HG02623 (cell line): ENCODE results near the gene NDST1.

ENCODE experiments used
- ATAC-seq: cut with Tn5 transposase; IDR thresholded peaks from one replicate; pipeline ENCODE4 v1.9.1; 2021; ENCODE audit warnings: moderate library complexity; ENCODE audit not compliant: unreplicated experiment

NDST1 gene

GRCh38 chr5:150601491-150602345 lies 93.8 kb downstream of the NDST1 start:
- ATAC-seq, result no peak

DNA sequence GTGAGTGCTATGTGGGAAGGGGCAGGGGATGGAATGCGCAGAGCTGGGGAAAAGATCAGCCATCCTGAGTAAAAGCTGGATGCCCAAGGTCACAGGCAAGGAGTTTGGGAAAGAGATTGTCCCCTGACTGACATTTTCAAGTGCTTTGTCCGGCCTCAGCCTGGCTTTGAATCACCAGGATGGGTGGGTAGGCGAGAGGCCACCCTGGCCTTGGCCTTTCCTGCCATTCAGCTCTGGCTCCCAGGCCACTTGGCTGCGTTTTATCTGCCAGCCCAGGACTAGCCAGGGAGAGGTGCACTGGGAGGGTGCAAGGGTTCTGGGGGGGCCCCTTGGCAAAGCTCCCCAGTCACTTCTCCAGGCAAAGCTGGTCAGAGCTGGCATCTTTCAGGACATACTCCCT lies 95.1 kb downstream of the NDST1 start:
- ATAC-seq, result no peak

- ATAC-seq, result no peak
Measured at GRCh38 chr5:150603491-150603890, 95.6 kb downstream of the NDST1 start.

DNA sequence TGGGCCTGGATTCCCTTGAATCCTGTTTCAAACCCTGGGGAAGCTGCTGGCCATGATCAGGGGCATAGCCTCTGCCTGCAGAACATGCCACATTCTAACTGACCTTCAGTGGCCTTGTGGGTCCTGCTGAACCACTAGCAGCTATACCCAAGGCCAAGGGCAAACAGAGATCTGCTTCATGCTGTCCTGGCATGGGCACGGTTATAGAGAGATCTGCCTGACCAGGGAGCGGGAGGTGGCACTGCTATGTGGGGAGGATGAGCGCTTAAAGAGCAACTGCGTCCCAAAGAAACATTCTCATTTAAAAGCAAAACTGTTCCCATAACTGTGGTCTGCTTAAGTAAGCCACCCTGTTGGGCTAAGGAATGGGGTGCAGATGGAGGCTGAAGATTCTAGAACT lies 96.1 kb downstream of the NDST1 start:
- no peak for ATAC-seq

GRCh38 chr5:150604894-150605440 lies 97.0 kb downstream of the NDST1 start:
- no peak for ATAC-seq

- ATAC-seq, result no peak
Measured at GRCh38 chr5:150605546-150605945, 97.6 kb downstream of the NDST1 start.

GRCh38 chr5:150606476-150606875 lies 98.5 kb downstream of the NDST1 start:
- ATAC-seq, result no peak

DNA sequence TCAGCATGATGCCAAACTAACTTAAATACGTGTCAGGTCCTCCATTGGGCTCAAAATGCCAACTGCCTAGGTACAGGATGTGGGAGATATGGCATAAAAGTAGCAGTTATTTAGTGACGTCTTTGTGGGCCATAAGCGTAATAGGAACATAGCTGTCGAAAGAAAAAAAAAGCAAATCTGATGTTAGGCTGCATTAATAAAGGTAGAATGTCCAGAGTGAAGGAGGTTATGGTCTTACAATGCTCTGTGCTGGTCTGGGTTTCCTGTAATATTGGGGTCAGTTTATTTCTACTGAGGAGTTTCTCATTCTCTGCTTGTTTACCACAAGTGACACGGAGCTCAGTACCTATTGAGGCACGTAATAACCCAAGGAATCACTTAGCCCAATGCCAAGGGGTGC lies 99.2 kb downstream of the NDST1 start:
- ATAC-seq, result no peak
